ENCODE data around the gene ZMYND11. TPM values are rescaled to one million over a fixed set of nuclear protein-coding genes. Genes with fewer than 3 reads are reported as not detected.

ZMYND11 gene
- total and polyA plus RNA-seq, 2 donors (not counting 1 experiment from before 2014, with no cell fraction given), result 17.3 to 50.1 TPM

DNA sequence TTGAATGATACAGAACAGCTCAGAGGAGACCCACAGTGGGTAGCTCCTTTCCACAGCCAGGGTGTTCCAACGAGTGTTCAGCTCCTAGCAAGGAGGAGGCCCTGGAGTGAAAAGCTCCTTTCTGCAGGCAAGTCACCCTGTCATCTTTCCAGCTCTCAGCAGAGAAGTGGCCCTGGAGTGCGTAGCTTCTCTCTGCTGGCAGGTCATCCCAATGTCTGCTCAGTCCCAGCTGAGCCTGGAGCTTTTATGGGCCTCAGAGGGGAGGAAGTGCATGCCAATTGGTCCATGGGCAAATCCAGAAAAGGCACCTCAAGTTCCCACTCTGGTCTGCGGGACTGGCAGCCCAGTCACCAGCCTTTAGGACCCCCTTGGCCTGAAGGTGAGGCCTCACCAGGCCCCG, 30.8 kb upstream of the ZMYND11 start:
- Histone ChIP-seq H3K4me2 (replicated peaks; ENCODE audit: low read depth, low read length, poor library complexity, severe bottlenecking) (no peak overlapping the region), H3K79me2 (ENCODE audit: control insufficient read depth, insufficient read depth, low read length) (no peaks in the 10 kb centered on the region), H3K36me3 (replicated peaks in 1 of 2; ENCODE audit: control extremely low read depth in 1 of 2, control insufficient read depth in 1 of 2, extremely low read depth in 1 of 2, insufficient read depth in 2 of 2, low read length in 1 of 2) (no peaks in the 10 kb centered on the region), H3K27me3 (replicated peaks in 1 of 4; ENCODE audit: control extremely low read depth in 1 of 4, control insufficient read depth in 3 of 4, insufficient read depth in 4 of 4, low read length in 3 of 4) (peaks cover 0 to 3% (median 0%) of the 10 kb centered on the region in 4 experiments), H2AFZ (ENCODE audit: insufficient read depth, low read depth, low read length, poor library complexity, severe bottlenecking) (no peak overlapping the region), H4K20me1 (ENCODE audit: control insufficient read depth, insufficient read depth, low read length, poor library complexity, severe bottlenecking) (no peaks in the 10 kb centered on the region), H3K4me1 (ENCODE audit: control insufficient read depth in 2 of 2, insufficient read depth in 2 of 2, low read length in 2 of 2) (no peaks in the 10 kb centered on the region), H3K4me3 (ENCODE audit: control extremely low read depth in 1 of 5, extremely low read depth in 1 of 5, insufficient read depth in 1 of 5, low read depth in 2 of 5, low read length in 4 of 5) (no peak overlapping the region), H3K27ac (ENCODE audit: low read length in 2 of 2) (no peak overlapping the region), H3K9ac (ENCODE audit: low read length) (no peak overlapping the region), H3K9me3 (ENCODE audit: control extremely low read depth in 1 of 3, control insufficient read depth in 2 of 3, insufficient read depth in 1 of 3, low read length in 2 of 3) (peaks cover 0 to 19% (median 5%) of the 10 kb centered on the region in 3 donors)
- ChIA-PET POLR2A (no interaction called here), CTCF (no interaction called here)
- TF ChIP-seq, protein P1, sequence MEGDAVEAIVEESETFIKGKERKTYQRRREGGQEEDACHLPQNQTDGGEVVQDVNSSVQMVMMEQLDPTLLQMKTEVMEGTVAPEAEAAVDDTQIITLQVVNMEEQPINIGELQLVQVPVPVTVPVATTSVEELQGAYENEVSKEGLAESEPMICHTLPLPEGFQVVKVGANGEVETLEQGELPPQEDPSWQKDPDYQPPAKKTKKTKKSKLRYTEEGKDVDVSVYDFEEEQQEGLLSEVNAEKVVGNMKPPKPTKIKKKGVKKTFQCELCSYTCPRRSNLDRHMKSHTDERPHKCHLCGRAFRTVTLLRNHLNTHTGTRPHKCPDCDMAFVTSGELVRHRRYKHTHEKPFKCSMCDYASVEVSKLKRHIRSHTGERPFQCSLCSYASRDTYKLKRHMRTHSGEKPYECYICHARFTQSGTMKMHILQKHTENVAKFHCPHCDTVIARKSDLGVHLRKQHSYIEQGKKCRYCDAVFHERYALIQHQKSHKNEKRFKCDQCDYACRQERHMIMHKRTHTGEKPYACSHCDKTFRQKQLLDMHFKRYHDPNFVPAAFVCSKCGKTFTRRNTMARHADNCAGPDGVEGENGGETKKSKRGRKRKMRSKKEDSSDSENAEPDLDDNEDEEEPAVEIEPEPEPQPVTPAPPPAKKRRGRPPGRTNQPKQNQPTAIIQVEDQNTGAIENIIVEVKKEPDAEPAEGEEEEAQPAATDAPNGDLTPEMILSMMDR (IDR thresholded peaks at IDR 0.05), result no peak
- no peak for TF ChIP-seq EZH2 (IDR thresholded peaks at IDR 0.05; ENCODE audit: borderline replicate concordance, insufficient read depth, low read depth, low read length, poor library complexity, severe bottlenecking)
- no peaks in the 10 kb centered on the region for H3K4me1 Mint-ChIP-seq
- DNase-seq, result no peak
- H3K4me3 Mint-ChIP-seq, result no peak overlapping the region
- no peaks in the 10 kb centered on the region for H3K9me3 Mint-ChIP-seq (ENCODE audit: insufficient read depth)
- peaks cover 15% of the 10 kb centered on the region for H3K27me3 Mint-ChIP-seq
- H3K27ac Mint-ChIP-seq, result no peak overlapping the region
- ATAC-seq (ENCODE audit: low read depth), result no peak
- intact Hi-C loops (cut with micrococcal nuclease), result no loop called here
- WGBS (ENCODE audit: insufficient coverage), result 92% methylated on average over 4 of the region's 4 CpGs

DNA sequence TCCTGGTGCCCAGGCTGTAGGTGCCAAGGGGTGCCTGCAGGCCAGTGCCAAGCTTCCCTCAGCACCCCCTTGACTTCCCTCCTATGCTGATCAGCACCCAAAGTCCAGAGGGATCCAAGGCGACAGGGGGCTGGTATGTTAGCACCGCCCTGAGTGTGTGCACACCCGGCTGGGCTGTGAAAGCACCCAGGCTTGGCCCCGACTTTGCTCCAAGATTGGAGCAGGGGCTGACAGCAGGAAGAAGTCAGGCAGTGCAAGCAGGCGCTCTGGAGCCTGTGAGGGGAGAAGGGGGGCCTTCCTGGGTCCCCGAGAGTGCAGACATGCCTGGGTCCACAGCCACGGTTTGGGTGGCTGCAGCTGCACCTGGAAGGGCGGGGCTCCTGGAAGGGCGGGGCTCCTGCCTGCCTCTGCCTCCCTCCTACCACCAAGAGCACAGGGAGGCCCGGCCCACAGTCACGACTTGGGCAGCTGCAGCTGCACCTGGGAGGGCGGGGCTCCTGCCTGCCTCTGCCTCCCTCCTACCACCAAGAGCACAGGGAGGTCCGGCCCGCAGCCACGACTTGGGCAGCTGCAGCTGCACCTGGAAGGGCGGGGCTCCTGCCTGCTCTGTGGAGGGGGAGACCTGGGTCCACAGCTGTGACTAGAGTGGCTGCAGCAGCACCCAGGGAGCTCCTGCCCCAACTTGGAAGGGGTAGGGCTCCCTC, 30.2 kb upstream of the ZMYND11 start:
- WGBS (ENCODE audit: insufficient coverage), result 76% methylated on average over 12 of the region's 16 CpGs
- ChIA-PET CTCF (interaction anchor here (0.6 kb wide), 1 partner anchor 30 kb away, joined by 4 read pairs; no protein-coding TSS in a partner anchor), POLR2A (no interaction called here)
- H3K4me3 ChIP-seq (ENCODE audit: control extremely low read depth in 1 of 5, extremely low read depth in 1 of 5, insufficient read depth in 1 of 5, low read depth in 2 of 5, low read length in 4 of 5), result no peak overlapping the region
- no peaks in the 10 kb centered on the region for H3K4me1 Mint-ChIP-seq
- ATAC-seq (ENCODE audit: low read depth) (no peak), DNase-seq (no peak)
- no peak overlapping the region for H3K27ac ChIP-seq (ENCODE audit: low read length in 2 of 2)
- H3K27me3 ChIP-seq (replicated peaks in 1 of 4; ENCODE audit: control extremely low read depth in 1 of 4, control insufficient read depth in 3 of 4, insufficient read depth in 4 of 4, low read length in 3 of 4), result peaks cover 0 to 3% (median 0%) of the 10 kb centered on the region in 4 experiments
- no peaks in the 10 kb centered on the region for H3K9me3 Mint-ChIP-seq (ENCODE audit: insufficient read depth)
- H3K36me3 ChIP-seq (replicated peaks in 1 of 2; ENCODE audit: control extremely low read depth in 1 of 2, control insufficient read depth in 1 of 2, extremely low read depth in 1 of 2, insufficient read depth in 2 of 2, low read length in 1 of 2), result no peaks in the 10 kb centered on the region
- TF ChIP-seq, protein P1 (IDR thresholded peaks at IDR 0.05), result no peak
- no peak for TF ChIP-seq EZH2 (IDR thresholded peaks at IDR 0.05; ENCODE audit: borderline replicate concordance, insufficient read depth, low read depth, low read length, poor library complexity, severe bottlenecking)
- H3K9ac ChIP-seq (ENCODE audit: low read length), result no peak overlapping the region
- H3K27me3 Mint-ChIP-seq, result peaks cover 13% of the 10 kb centered on the region
- no peaks in the 10 kb centered on the region for H4K20me1 ChIP-seq (ENCODE audit: control insufficient read depth, insufficient read depth, low read length, poor library complexity, severe bottlenecking)
- H3K9me3 ChIP-seq (ENCODE audit: control extremely low read depth in 1 of 3, control insufficient read depth in 2 of 3, insufficient read depth in 1 of 3, low read length in 2 of 3), result peaks cover 0 to 19% (median 5%) of the 10 kb centered on the region in 3 donors
- H3K4me1 ChIP-seq (ENCODE audit: control insufficient read depth in 2 of 2, insufficient read depth in 2 of 2, low read length in 2 of 2), result no peaks in the 10 kb centered on the region
- no peak overlapping the region for H2AFZ ChIP-seq (ENCODE audit: insufficient read depth, low read depth, low read length, poor library complexity, severe bottlenecking)
- no peak overlapping the region for H3K4me2 ChIP-seq (replicated peaks; ENCODE audit: low read depth, low read length, poor library complexity, severe bottlenecking)
- H3K27ac Mint-ChIP-seq, result no peak overlapping the region
- no peaks in the 10 kb centered on the region for H3K79me2 ChIP-seq (ENCODE audit: control insufficient read depth, insufficient read depth, low read length)
- intact Hi-C loops (cut with micrococcal nuclease), result no loop called here
- no peak overlapping the region for H3K4me3 Mint-ChIP-seq
